ENCODE measurements around the gene ZNF726.

DNA sequence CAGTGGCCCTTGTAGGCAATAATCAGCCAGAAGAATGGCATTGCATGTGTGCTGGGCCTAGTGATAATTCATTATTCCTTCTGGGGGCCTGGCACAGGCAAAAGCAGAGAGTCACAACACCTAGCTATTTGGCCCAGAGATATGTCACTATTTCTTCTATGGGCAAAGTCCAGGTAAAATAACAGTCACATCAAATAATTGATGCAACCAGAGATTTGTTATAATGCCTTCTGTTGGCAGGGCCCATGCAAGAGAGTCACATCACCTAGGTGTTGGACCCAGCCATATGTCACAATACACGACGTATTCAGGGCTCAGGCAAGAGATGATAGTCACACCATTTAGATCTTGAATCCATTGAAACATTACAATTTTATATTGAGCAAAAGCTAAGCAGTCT, 66.1 kb downstream of the ZNF726 start:
- TF ChIP-seq POLR2A (IDR thresholded peaks at IDR 0.05; ENCODE audit: low read depth, low read length) (no peak), POLR2AphosphoS5 (IDR thresholded peaks at IDR 0.05; ENCODE audit: low read depth, low read length) (no peak), TAF1 (IDR thresholded peaks at IDR 0.05; ENCODE audit: low read depth, low read length) (no peak)
